Tibial artery (tissue), 4 donors: ENCODE measurements around the gene FAM193A.
A peak's percentile ranks its signal among the peaks of the same experiment; 100 is the strongest.

Source experiments
- DNase-seq, 2 donors: peaks; one replicate each; pipeline ENCODE4 v3.0.0-alpha.2; 2019
- H3K27ac ChIP-seq, 2 donors: fragments of 200-600 bp; sonication (generic) in 1 of 2; 1 replicate in 1 of 2; 2 replicates in 1 of 2; pipeline ENCODE4 v1.5.1; 2018 to 2019; ENCODE audit warnings: mild to moderate bottlenecking in 1 of 2
- H3K27me3 ChIP-seq, 2 donors: fragments of 200-600 bp; sonication (generic) in 1 of 2; one replicate each; pipeline versions ENCODE4 v1.5.1 to v1.6.0; 2016 to 2019
- H3K36me3 ChIP-seq, 3 donors: fragments of 200-600 bp; sonication (generic) in 2 of 3; one replicate each; pipeline ENCODE4 v1.5.1; 2016 to 2019; ENCODE audit warnings: mild to moderate bottlenecking in 2 of 3
- H3K4me1 ChIP-seq, 4 donors: fragments of 200-600 bp; sonication (generic) in 2 of 4; 1 replicate in 3 of 4; 2 replicates in 1 of 4; pipeline ENCODE4 v1.5.1; 2016 to 2019
- H3K4me3 ChIP-seq, 2 donors: fragments of 200-600 bp; sonication (generic) in 1 of 2; 1 replicate in 1 of 2; 2 replicates in 1 of 2; pipeline ENCODE4 v1.5.1; 2018 to 2019; ENCODE audit warnings: mild to moderate bottlenecking in 2 of 2
- H3K9me3 ChIP-seq, 3 donors: fragments of 200-600 bp; sonication (generic) in 1 of 3; one replicate each; pipeline ENCODE4 v1.5.1; 2016 to 2019
- CTCF ChIP-seq, 2 experiments: fragments of 200-600 bp in 1 of 2; fragments of 450-650 bp in 1 of 2; IDR thresholded peaks; one replicate each; pipeline ENCODE4 v1.5.1; 2017 to 2019; ENCODE audit warnings: antibody characterized with exemption in 2 of 2, mild to moderate bottlenecking in 1 of 2, moderate library complexity in 1 of 2
- intact Hi-C: fragments of 100-400 bp; cut with DNase I; formaldehyde crosslinking; loops from one replicate; pipeline ENCODE4 v1.15.0; 2023; ENCODE audit warnings: low total_unique reads

FAM193A gene

GRCh38 chr4:2689825-2690700 is 153.6 kb downstream of the FAM193A start:
- intact Hi-C loops, result loop anchor here (5.0 kb wide), 1 partner anchor 257 kb away; no protein-coding TSS in a partner anchor
- peak; percentile 40 to 75 for DNase-seq
- peaks cover 63 to 90% (median 64%) of the 10 kb centered on the region in 3 donors for H3K36me3 ChIP-seq
- H3K27ac ChIP-seq, result no peak overlapping the region
- no peak overlapping the region for H3K4me3 ChIP-seq
- no peaks in the 10 kb centered on the region for H3K9me3 ChIP-seq
- TF ChIP-seq CTCF (IDR thresholded peaks at IDR 0.05), result no peak
- peaks cover 0 to 10% (median 8%) of the 10 kb centered on the region in 4 donors for H3K4me1 ChIP-seq
- H3K27me3 ChIP-seq, result no peaks in the 10 kb centered on the region

- Histone ChIP-seq H3K27me3 (no peaks in the 10 kb centered on the region), H3K4me3 (no peak overlapping the region), H3K36me3 (peaks cover 66 to 94% (median 69%) of the 10 kb centered on the region in 3 donors), H3K27ac (no peak overlapping the region), H3K4me1 (peaks cover 0 to 10% (median 8%) of the 10 kb centered on the region in 4 donors), H3K9me3 (no peaks in the 10 kb centered on the region)
- no peak for TF ChIP-seq CTCF (IDR thresholded peaks at IDR 0.05)
- no peak for DNase-seq
- intact Hi-C loops, result no loop called here
Measured at GRCh38 chr4:2691313-2691712, 154.9 kb downstream of the FAM193A start.

DNA sequence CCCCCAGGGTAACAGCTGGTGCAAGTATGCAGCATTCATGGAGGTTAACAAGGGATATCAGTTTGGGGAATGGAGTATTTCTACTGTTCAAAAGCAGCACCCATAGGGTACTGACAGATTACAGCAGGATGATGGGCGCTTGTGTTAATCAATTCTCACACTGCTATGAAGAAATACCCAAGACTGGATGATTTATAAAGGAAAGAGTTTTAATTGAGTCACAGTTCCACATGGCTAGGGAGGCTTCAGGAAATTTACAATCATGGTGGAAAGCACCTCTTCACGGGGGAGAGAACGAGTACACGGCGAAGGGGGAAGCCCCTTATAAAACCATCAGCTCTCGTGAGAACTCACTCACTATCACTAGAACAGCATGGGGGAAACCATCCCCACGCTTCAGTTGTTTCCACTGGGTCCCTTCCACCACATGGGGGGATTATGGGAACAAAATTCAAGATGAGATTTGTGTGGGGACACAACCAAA is 155.5 kb downstream of the FAM193A start:
- Histone ChIP-seq H3K4me1 (peaks cover 0 to 10% (median 8%) of the 10 kb centered on the region in 4 donors), H3K27me3 (no peaks in the 10 kb centered on the region), H3K36me3 (peaks cover 71 to 96% (median 72%) of the 10 kb centered on the region in 3 donors), H3K9me3 (no peaks in the 10 kb centered on the region), H3K4me3 (no peak overlapping the region), H3K27ac (no peak overlapping the region)
- no peak for DNase-seq
- TF ChIP-seq CTCF (IDR thresholded peaks at IDR 0.05), result no peak
- intact Hi-C loops, result no loop called here

- peaks cover 78 to 99% (median 79%) of the 10 kb centered on the region in 3 donors for H3K36me3 ChIP-seq
- no peak for TF ChIP-seq CTCF (IDR thresholded peaks at IDR 0.05)
- no peaks in the 10 kb centered on the region for H3K27me3 ChIP-seq
- H3K4me3 ChIP-seq, result no peak overlapping the region
- peaks cover 0 to 6% (median 5%) of the 10 kb centered on the region in 4 donors for H3K4me1 ChIP-seq
- no peaks in the 10 kb centered on the region for H3K9me3 ChIP-seq
- intact Hi-C loops, result no loop called here
- DNase-seq, result peak in 1 of 2 donors; percentile 51
- no peak overlapping the region for H3K27ac ChIP-seq
Measured at GRCh38 chr4:2694691-2695090, 158.2 kb downstream of the FAM193A start.

- Histone ChIP-seq H3K4me3 (no peak overlapping the region), H3K27ac (no peak overlapping the region), H3K36me3 (peaks cover 83 to 99% (median 86%) of the 10 kb centered on the region in 3 donors), H3K27me3 (no peaks in the 10 kb centered on the region), H3K9me3 (no peaks in the 10 kb centered on the region), H3K4me1 (no peaks in the 10 kb centered on the region)
- no peak for TF ChIP-seq CTCF (IDR thresholded peaks at IDR 0.05)
- DNase-seq, result no peak
- intact Hi-C loops, result no loop called here
Measured at GRCh38 chr4:2695346-2696060, 159.1 kb downstream of the FAM193A start.
